ENCODE results near the gene RPTOR. TPM values are rescaled to one million over a fixed set of nuclear protein-coding genes. Genes with fewer than 3 reads are reported as not detected.

RPTOR gene
- total RNA-seq, 1 donor from 2014 or later: 32.0 TPM

GRCh38 chr17:80941171-80941570 is 396.5 kb downstream of the RPTOR start:
- H3K4me1 ChIP-seq (ENCODE audit: insufficient read depth, low read length): peaks cover 15% of the 10 kb centered on the region
- H4K20me1 ChIP-seq (ENCODE audit: insufficient read depth, low read length): peaks cover 11% of the 10 kb centered on the region
- no peak overlapping the region for H3K4me3 ChIP-seq (ENCODE audit: insufficient read depth, low read depth, low read length)
- H3K4me2 ChIP-seq (ENCODE audit: low read length): no peak overlapping the region
- peaks cover 6% of the 10 kb centered on the region for H3K4me1 Mint-ChIP-seq (ENCODE audit: low read depth, unreplicated experiment)
- H3K27ac Mint-ChIP-seq (ENCODE audit: unreplicated experiment): no peak overlapping the region
- H3K27me3 ChIP-seq (ENCODE audit: insufficient read depth, low read length): peaks cover 4% of the 10 kb centered on the region
- no peaks in the 10 kb centered on the region for H3K9me3 Mint-ChIP-seq (ENCODE audit: unreplicated experiment)
- H3K27ac ChIP-seq (ENCODE audit: low read depth, low read length): no peak overlapping the region
- H3K9ac ChIP-seq (ENCODE audit: low read length): no peak overlapping the region
- H3K36me3 Mint-ChIP-seq (ENCODE audit: low read depth, unreplicated experiment): peaks cover 12% of the 10 kb centered on the region
- no peaks in the 10 kb centered on the region for H3K36me3 ChIP-seq (ENCODE audit: insufficient read depth, low read length)
- no peaks in the 10 kb centered on the region for H3K9me3 ChIP-seq (ENCODE audit: insufficient read depth, low read depth, low read length)
- FAIRE-seq (no peak), DNase-seq (ENCODE audit: low read depth) (no peak)
- H3K4me3 Mint-ChIP-seq (ENCODE audit: unreplicated experiment): no peak overlapping the region
- H3K79me2 ChIP-seq (ENCODE audit: insufficient read depth, low read length): no peaks in the 10 kb centered on the region
- no peak overlapping the region for H2AFZ ChIP-seq (ENCODE audit: low read depth, low read length)
- H3K27me3 Mint-ChIP-seq (ENCODE audit: low read depth, unreplicated experiment): peaks cover 4% of the 10 kb centered on the region
- TF ChIP-seq CTCF (IDR thresholded peaks at IDR 0.05; ENCODE audit: insufficient read depth, low read depth, low read length) (no peak), EZH2 (IDR thresholded peaks at IDR 0.05; ENCODE audit: insufficient read depth, low read length) (no peak)

GRCh38 chr17:80941743-80942422 is 397.2 kb downstream of the RPTOR start:
- no peaks in the 10 kb centered on the region for H3K27me3 ChIP-seq (ENCODE audit: insufficient read depth, low read length)
- no peak for FAIRE-seq
- H3K4me1 ChIP-seq (ENCODE audit: insufficient read depth, low read length): peaks cover 15% of the 10 kb centered on the region
- DNase-seq (ENCODE audit: low read depth): peak; percentile 35
- Mint-ChIP-seq H3K27ac (ENCODE audit: unreplicated experiment) (no peak overlapping the region), H3K27me3 (ENCODE audit: low read depth, unreplicated experiment) (peaks cover 2% of the 10 kb centered on the region), H3K4me1 (ENCODE audit: low read depth, unreplicated experiment) (peaks cover 6% of the 10 kb centered on the region), H3K4me3 (ENCODE audit: unreplicated experiment) (no peak overlapping the region), H3K9me3 (ENCODE audit: unreplicated experiment) (peaks cover under 1% of the 10 kb centered on the region), H3K36me3 (ENCODE audit: low read depth, unreplicated experiment) (peaks cover 17% of the 10 kb centered on the region)
- no peak overlapping the region for H3K4me3 ChIP-seq (ENCODE audit: insufficient read depth, low read depth, low read length)
- H3K79me2 ChIP-seq (ENCODE audit: insufficient read depth, low read length): no peaks in the 10 kb centered on the region
- H3K4me2 ChIP-seq (ENCODE audit: low read length): peak overlapping the region; percentile 49
- H3K27ac ChIP-seq (ENCODE audit: low read depth, low read length): no peak overlapping the region
- TF ChIP-seq EZH2 (IDR thresholded peaks at IDR 0.05; ENCODE audit: insufficient read depth, low read length): no peak
- H4K20me1 ChIP-seq (ENCODE audit: insufficient read depth, low read length): peaks cover 11% of the 10 kb centered on the region
- no peaks in the 10 kb centered on the region for H3K9me3 ChIP-seq (ENCODE audit: insufficient read depth, low read depth, low read length)
- no peak overlapping the region for H2AFZ ChIP-seq (ENCODE audit: low read depth, low read length)
- no peak overlapping the region for H3K9ac ChIP-seq (ENCODE audit: low read length)
- peaks cover 5% of the 10 kb centered on the region for H3K36me3 ChIP-seq (ENCODE audit: insufficient read depth, low read length)

- no peak overlapping the region for H3K4me3 ChIP-seq (ENCODE audit: insufficient read depth, low read depth, low read length)
- H3K4me1 ChIP-seq (ENCODE audit: insufficient read depth, low read length): peaks cover 15% of the 10 kb centered on the region
- H3K9me3 Mint-ChIP-seq (ENCODE audit: unreplicated experiment): peaks cover 2% of the 10 kb centered on the region
- H3K27me3 ChIP-seq (ENCODE audit: insufficient read depth, low read length): no peaks in the 10 kb centered on the region
- H3K9me3 ChIP-seq (ENCODE audit: insufficient read depth, low read depth, low read length): no peaks in the 10 kb centered on the region
- no peak overlapping the region for H3K9ac ChIP-seq (ENCODE audit: low read length)
- H3K4me3 Mint-ChIP-seq (ENCODE audit: unreplicated experiment): no peak overlapping the region
- H2AFZ ChIP-seq (ENCODE audit: low read depth, low read length): no peak overlapping the region
- peaks cover 2% of the 10 kb centered on the region for H3K27me3 Mint-ChIP-seq (ENCODE audit: low read depth, unreplicated experiment)
- FAIRE-seq: no peak
- H4K20me1 ChIP-seq (ENCODE audit: insufficient read depth, low read length): peaks cover 8% of the 10 kb centered on the region
- H3K4me1 Mint-ChIP-seq (ENCODE audit: low read depth, unreplicated experiment): peaks cover 6% of the 10 kb centered on the region
- H3K27ac ChIP-seq (ENCODE audit: low read depth, low read length): no peak overlapping the region
- no peak for TF ChIP-seq EZH2 (IDR thresholded peaks at IDR 0.05; ENCODE audit: insufficient read depth, low read length)
- peak; percentile 78 for DNase-seq (ENCODE audit: low read depth)
- peak overlapping the region; percentile 49 for H3K4me2 ChIP-seq (ENCODE audit: low read length)
- H3K36me3 Mint-ChIP-seq (ENCODE audit: low read depth, unreplicated experiment): peaks cover 18% of the 10 kb centered on the region
- no peaks in the 10 kb centered on the region for H3K79me2 ChIP-seq (ENCODE audit: insufficient read depth, low read length)
- no peak overlapping the region for H3K27ac Mint-ChIP-seq (ENCODE audit: unreplicated experiment)
- H3K36me3 ChIP-seq (ENCODE audit: insufficient read depth, low read length): peaks cover 5% of the 10 kb centered on the region
Measured at GRCh38 chr17:80942423-80943345, 398.0 kb downstream of the RPTOR start.
